Measurements from ENCODE around the gene TMTC3.

TMTC3 gene

DNA sequence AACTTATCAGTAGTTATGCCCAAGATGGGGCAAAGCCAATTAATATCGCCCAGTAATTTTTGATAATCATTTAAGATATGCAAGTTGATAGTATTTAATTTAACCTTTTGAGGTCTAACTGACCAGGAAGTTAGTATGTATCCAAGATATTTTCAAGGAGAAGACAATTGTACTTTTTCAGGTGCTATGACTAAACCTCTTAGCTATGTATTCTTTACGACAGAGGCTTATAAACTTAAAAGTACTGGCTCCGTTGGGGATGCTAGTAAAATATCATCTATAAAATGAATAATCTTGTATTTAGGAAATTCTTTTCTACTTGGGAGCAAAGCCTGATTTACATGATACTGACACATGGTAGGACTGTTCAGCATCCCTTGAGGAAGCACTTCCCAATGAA lies 40.3 kb downstream of the TMTC3 start:
- Histone ChIP-seq H3K27me3 (ENCODE audit: insufficient read depth, poor library complexity, severe bottlenecking) (no peaks in the 10 kb centered on the region), H3K4me3 (replicated peaks; ENCODE audit: insufficient read depth, low read length) (no peak overlapping the region), H3K27ac (replicated peaks) (no peak overlapping the region)
- no peak for DNase-seq (ENCODE audit: low read depth in 1 of 2, low spot score in 1 of 2)
- TF ChIP-seq SPI1 (IDR thresholded peaks at IDR 0.05; ENCODE audit: borderline replicate concordance, low read depth) (no peak), GABPA (IDR thresholded peaks at IDR 0.05; ENCODE audit: low read depth) (no peak), POLR2AphosphoS5 (IDR thresholded peaks at IDR 0.05; ENCODE audit: low read depth) (no peak)
- TF ChIP-seq, protein P1, sequence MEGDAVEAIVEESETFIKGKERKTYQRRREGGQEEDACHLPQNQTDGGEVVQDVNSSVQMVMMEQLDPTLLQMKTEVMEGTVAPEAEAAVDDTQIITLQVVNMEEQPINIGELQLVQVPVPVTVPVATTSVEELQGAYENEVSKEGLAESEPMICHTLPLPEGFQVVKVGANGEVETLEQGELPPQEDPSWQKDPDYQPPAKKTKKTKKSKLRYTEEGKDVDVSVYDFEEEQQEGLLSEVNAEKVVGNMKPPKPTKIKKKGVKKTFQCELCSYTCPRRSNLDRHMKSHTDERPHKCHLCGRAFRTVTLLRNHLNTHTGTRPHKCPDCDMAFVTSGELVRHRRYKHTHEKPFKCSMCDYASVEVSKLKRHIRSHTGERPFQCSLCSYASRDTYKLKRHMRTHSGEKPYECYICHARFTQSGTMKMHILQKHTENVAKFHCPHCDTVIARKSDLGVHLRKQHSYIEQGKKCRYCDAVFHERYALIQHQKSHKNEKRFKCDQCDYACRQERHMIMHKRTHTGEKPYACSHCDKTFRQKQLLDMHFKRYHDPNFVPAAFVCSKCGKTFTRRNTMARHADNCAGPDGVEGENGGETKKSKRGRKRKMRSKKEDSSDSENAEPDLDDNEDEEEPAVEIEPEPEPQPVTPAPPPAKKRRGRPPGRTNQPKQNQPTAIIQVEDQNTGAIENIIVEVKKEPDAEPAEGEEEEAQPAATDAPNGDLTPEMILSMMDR (IDR thresholded peaks at IDR 0.05; ENCODE audit: insufficient read depth, low read length): no peak
- TF ChIP-seq, protein P2, sequence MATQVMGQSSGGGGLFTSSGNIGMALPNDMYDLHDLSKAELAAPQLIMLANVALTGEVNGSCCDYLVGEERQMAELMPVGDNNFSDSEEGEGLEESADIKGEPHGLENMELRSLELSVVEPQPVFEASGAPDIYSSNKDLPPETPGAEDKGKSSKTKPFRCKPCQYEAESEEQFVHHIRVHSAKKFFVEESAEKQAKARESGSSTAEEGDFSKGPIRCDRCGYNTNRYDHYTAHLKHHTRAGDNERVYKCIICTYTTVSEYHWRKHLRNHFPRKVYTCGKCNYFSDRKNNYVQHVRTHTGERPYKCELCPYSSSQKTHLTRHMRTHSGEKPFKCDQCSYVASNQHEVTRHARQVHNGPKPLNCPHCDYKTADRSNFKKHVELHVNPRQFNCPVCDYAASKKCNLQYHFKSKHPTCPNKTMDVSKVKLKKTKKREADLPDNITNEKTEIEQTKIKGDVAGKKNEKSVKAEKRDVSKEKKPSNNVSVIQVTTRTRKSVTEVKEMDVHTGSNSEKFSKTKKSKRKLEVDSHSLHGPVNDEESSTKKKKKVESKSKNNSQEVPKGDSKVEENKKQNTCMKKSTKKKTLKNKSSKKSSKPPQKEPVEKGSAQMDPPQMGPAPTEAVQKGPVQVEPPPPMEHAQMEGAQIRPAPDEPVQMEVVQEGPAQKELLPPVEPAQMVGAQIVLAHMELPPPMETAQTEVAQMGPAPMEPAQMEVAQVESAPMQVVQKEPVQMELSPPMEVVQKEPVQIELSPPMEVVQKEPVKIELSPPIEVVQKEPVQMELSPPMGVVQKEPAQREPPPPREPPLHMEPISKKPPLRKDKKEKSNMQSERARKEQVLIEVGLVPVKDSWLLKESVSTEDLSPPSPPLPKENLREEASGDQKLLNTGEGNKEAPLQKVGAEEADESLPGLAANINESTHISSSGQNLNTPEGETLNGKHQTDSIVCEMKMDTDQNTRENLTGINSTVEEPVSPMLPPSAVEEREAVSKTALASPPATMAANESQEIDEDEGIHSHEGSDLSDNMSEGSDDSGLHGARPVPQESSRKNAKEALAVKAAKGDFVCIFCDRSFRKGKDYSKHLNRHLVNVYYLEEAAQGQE (IDR thresholded peaks at IDR 0.05; ENCODE audit: insufficient replicate concordance, low read depth): no peak

DNA sequence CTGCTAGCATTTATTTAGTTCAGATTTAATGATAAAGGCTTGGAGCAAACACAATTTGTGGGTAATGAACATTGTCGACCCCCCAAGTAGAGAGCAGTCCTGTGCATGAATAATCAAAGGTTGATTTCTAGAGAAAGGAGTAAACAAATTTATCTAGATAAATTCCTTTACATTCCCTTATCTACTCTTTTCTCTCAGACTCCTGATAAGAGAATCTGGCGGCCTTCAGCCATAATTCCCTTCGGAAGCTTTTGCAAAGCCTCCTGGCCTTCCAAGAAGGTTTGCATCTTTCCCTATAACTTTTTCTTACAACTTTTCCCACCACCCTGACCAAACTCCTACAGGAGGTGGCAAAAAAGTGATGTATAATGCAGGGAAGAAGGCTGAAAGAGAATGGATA lies 42.1 kb downstream of the TMTC3 start:
- TF ChIP-seq, protein P2 (IDR thresholded peaks at IDR 0.05; ENCODE audit: insufficient replicate concordance, low read depth): no peak
- no peak for TF ChIP-seq SPI1 (IDR thresholded peaks at IDR 0.05; ENCODE audit: borderline replicate concordance, low read depth)
- no peak for TF ChIP-seq GABPA (IDR thresholded peaks at IDR 0.05; ENCODE audit: low read depth)
- TF ChIP-seq, protein P1 (IDR thresholded peaks at IDR 0.05; ENCODE audit: insufficient read depth, low read length): no peak
- no peak for TF ChIP-seq POLR2AphosphoS5 (IDR thresholded peaks at IDR 0.05; ENCODE audit: low read depth)
- Histone ChIP-seq H3K27ac (replicated peaks) (no peak overlapping the region), H3K27me3 (ENCODE audit: insufficient read depth, poor library complexity, severe bottlenecking) (no peaks in the 10 kb centered on the region), H3K4me3 (replicated peaks; ENCODE audit: insufficient read depth, low read length) (no peak overlapping the region)
- DNase-seq (ENCODE audit: low read depth in 1 of 2, low spot score in 1 of 2): no peak

DNA sequence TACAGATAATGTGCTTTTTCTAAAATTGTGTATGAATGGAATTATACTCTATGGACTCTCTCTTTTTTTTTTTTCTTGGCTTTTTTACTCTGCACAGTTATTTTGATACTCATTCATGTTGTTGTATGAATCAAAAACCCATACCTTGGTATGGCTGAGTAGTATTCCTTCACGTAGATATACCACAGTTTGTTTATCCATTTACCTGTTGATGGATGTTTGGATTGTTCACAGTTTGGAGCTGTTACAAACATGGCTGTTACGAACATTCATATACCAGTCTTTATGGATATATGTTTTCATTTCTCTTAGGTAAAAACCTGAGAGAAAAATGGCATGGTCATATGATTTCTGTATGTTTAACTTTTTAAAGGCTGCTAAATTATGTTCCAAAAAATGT lies 43.2 kb downstream of the TMTC3 start:
- no peak for TF ChIP-seq POLR2AphosphoS5 (IDR thresholded peaks at IDR 0.05; ENCODE audit: low read depth)
- no peak for TF ChIP-seq GABPA (IDR thresholded peaks at IDR 0.05; ENCODE audit: low read depth)
- TF ChIP-seq, protein P2 (IDR thresholded peaks at IDR 0.05; ENCODE audit: insufficient replicate concordance, low read depth): no peak
- TF ChIP-seq, protein P1 (IDR thresholded peaks at IDR 0.05; ENCODE audit: insufficient read depth, low read length): no peak
- TF ChIP-seq SPI1 (IDR thresholded peaks at IDR 0.05; ENCODE audit: borderline replicate concordance, low read depth): no peak
- no peak overlapping the region for H3K27ac ChIP-seq (replicated peaks)

More for the DNA sequence above, 43.2 kb downstream of the TMTC3 start:
- no peak for DNase-seq (ENCODE audit: low read depth in 1 of 2, low spot score in 1 of 2)
- no peaks in the 10 kb centered on the region for H3K27me3 ChIP-seq (ENCODE audit: insufficient read depth, poor library complexity, severe bottlenecking)
- no peak overlapping the region for H3K4me3 ChIP-seq (replicated peaks; ENCODE audit: insufficient read depth, low read length)

All from HL-60 (cell line).